GM06990 (cell line): ENCODE results near the gene MUSTN1.

Experiments used
- DNase-seq: peaks from one replicate; pipeline ENCODE4 v3.0.0-alpha.2; 2011; ENCODE audit not compliant: insufficient read length; ENCODE audit errors: extremely low read depth
- H3K27me3 ChIP-seq: replicated peaks from 2 replicates; pipeline ENCODE4 v1.6.0; 2011; ENCODE audit warnings: low read length; ENCODE audit not compliant: control insufficient read depth, insufficient read depth
- H3K36me3 ChIP-seq: 2 replicates; pipeline ENCODE4 v1.5.1; 2011; ENCODE audit warnings: low read length; ENCODE audit not compliant: control insufficient read depth, insufficient read depth
- H3K4me3 ChIP-seq: replicated peaks from 2 replicates; pipeline ENCODE4 v1.5.1; 2011; ENCODE audit warnings: low read depth, mild to moderate bottlenecking, control low read depth, low read length
- TF ChIP-seq, protein P1 (sequence below): IDR thresholded peaks from 2 replicates; pipeline ENCODE4 v1.5.1; 2011; ENCODE audit warnings: low read length, control low read depth, mild to moderate bottlenecking, inconsistent platforms; ENCODE audit not compliant: insufficient read depth, poor library complexity, severe bottlenecking

MUSTN1 gene

DNA sequence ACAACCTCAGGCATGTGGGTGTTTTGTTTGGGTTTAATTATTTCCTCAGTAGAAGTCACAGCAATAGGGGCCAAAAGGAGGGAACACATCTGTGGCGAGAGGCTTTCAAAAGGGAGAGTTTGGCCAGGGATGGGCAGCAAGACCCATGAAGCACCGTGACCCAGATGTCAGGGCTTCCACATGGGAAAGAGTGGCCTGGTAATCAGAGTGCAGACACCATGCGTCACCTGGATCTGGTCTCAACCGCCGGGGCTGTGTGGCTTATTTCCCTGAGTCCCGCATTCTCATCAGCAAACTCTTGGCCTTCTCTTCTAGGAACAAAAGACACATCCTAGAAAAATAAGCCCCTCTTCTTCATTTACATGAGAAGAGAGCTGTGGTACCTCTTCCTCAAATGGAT lies 12.4 kb upstream of the MUSTN1 start:
- no peak for DNase-seq
- TF ChIP-seq, protein P1, sequence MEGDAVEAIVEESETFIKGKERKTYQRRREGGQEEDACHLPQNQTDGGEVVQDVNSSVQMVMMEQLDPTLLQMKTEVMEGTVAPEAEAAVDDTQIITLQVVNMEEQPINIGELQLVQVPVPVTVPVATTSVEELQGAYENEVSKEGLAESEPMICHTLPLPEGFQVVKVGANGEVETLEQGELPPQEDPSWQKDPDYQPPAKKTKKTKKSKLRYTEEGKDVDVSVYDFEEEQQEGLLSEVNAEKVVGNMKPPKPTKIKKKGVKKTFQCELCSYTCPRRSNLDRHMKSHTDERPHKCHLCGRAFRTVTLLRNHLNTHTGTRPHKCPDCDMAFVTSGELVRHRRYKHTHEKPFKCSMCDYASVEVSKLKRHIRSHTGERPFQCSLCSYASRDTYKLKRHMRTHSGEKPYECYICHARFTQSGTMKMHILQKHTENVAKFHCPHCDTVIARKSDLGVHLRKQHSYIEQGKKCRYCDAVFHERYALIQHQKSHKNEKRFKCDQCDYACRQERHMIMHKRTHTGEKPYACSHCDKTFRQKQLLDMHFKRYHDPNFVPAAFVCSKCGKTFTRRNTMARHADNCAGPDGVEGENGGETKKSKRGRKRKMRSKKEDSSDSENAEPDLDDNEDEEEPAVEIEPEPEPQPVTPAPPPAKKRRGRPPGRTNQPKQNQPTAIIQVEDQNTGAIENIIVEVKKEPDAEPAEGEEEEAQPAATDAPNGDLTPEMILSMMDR, result no peak
- H3K36me3 ChIP-seq, result peaks cover 16% of the 10 kb centered on the region
- no peaks in the 10 kb centered on the region for H3K27me3 ChIP-seq
- H3K4me3 ChIP-seq, result no peak overlapping the region

DNA sequence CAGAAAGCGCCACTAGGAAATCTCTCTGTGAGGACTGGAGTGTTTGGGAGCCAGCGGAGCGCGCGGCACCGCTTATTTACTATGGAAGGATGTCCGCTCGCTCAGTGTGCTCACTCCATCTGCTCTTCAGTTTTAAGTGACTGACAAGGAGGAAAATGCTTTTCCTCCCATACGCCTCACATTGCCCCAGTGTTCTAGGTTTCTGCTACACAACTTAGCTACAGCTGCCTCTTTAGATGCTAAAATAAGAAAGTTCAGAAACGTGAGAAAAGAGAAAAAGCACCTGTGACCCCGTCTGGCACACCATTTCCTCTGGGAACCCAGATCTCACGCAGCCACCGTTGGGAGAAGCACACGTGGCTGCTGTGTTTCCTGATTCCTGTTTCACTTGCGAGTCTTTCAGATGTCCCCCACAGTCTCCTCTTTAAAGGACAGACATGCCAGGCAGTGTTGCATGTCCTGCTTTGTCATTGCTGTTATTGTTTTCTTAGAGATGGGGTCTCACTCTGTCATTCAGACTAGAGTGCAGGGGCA lies 11.7 kb upstream of the MUSTN1 start:
- Histone ChIP-seq H3K4me3 (no peak overlapping the region), H3K36me3 (peaks cover 15% of the 10 kb centered on the region), H3K27me3 (no peaks in the 10 kb centered on the region)
- TF ChIP-seq, protein P1, result no peak
- DNase-seq, result no peak

DNA sequence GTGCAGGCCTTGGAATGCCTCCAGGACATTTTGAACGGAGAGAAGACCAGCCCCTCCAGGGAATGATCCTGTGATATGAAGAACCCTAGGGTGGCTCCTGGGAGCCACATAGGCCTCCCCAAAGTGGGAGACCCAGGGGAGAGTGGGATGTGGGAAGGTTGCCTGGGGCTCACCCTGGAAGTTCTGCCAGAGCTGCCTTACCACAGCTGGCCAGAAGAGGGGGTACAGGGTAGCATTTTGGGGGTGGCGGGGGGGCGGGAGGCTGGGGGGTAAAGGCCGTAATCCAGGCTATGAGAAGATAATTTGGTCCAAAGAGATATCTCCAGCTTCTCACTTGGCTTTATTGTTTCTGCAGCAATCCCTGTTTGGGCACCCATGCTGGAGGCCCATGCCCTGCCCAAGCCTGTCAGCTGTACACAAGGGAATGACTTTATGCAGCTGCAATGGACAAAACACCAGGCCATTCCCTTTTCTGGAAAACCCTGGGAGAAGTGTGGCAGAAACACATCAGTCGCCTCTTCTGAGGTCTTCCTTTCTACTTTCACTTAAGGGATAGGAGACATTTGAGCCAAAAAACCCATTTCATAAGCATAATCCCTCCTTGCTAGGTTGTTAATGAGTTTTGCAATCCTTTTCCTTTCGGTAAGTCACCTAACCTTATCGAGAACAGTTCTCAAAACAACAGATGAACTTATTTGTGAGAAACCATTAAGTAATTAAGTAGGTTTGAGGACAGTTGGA lies 11.0 kb upstream of the MUSTN1 start:
- DNase-seq, result no peak
- TF ChIP-seq, protein P1, result peak; percentile 66
- Histone ChIP-seq H3K27me3 (no peaks in the 10 kb centered on the region), H3K36me3 (peaks cover 16% of the 10 kb centered on the region), H3K4me3 (no peak overlapping the region)

DNA sequence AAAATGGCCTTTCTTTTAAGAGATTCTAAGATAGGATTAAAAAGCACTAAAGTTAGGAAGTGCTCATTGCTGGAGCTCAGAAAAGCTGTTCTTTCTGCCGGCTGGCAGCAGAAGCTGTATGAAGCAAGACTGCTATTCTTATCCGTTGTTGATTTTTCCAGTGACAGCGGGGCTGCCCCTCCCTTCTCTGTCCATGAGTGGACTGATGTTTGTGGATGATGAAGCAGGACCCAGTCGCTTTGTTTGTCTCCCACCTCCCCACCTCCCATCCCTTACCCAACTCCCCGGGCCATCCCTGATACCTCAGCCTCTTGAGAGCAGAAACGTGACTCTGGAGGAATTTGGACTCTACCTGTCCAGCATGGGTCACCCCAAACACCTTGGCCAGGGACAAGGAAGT lies 10.3 kb upstream of the MUSTN1 start:
- no peak overlapping the region for H3K4me3 ChIP-seq
- no peak for DNase-seq
- peaks cover 19% of the 10 kb centered on the region for H3K36me3 ChIP-seq
- H3K27me3 ChIP-seq, result no peaks in the 10 kb centered on the region
- TF ChIP-seq, protein P1, result no peak

DNA sequence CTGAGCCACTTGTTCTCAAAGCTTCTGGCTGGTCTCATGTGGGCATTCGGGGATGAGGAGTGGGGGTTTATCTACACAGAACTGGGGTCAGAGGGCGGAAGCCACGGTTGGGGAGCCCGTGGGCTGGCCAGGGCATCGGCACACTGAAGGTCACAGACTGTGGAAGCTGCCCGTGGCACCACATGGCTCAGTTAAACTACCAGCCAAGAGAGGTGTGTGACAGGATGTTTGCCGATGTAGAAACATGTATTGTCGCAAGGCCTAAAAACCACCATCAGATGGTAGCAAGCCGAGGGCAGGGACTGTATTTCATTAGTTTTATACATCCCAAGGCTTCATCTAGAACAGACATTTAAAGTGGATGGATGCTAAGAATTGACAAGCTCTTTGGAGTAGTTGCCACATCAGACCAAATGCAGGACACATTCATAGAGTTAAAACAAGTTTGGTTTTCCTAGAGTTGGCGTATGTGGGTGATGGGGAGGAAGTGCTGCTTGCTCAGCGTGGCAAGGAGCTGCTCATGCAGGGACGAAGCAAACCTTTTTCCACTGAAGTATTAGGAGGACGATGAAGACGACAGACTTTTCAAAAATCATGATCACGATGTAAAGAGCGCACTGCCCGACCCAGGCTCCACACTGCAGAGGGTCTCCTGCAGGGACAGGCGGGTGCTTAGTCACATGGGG lies 9.6 kb upstream of the MUSTN1 start:
- Histone ChIP-seq H3K36me3 (peaks cover 15% of the 10 kb centered on the region), H3K27me3 (no peaks in the 10 kb centered on the region), H3K4me3 (no peak overlapping the region)
- TF ChIP-seq, protein P1, result no peak
- DNase-seq, result no peak
